ENCODE measurements around the gene FOSL1.
A peak's percentile ranks its signal among the peaks of the same experiment; 100 is the strongest.

FOSL1 gene

DNA sequence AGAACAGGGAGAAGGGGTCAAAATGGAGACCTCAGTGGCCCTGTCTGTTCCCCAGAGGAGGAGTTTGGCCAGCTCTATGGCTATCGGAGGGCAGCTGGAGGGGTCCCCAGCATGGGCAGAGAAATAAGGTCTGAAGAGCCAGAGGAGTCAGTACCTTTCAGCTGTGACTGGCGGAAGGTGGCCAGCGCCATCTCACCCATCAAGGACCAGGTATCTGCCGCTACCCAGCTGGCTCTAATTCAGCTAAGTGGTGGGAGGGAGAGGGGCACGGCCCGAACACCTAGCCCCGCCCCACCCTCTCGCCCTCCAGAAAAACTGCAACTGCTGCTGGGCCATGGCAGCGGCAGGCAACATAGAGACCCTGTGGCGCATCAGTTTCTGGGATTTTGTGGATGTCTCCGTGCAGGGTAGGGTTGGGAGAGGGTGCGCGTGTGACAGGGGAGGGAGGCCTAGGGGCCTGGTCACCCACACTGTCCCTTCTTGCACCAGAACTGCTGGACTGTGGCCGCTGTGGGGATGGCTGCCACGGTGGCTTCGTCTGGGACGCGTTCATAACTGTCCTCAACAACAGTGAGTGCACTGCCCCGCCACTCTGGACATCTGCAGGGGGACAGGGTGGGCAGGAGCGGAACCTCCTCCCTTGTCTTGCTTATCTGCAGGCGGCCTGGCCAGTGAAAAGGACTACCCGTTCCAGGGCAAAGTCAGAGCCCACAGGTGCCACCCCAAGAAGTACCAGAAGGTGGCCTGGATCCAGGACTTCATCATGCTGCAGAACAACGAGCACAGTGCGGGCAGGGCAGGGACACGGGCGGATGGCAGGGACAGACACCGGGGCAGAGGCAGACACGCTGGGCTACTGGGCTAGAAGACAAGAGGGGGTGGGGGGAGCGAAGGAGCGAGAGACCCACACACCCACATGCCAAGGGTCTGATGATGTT, 17.8 kb downstream of the FOSL1 start:
- no peak for DNase-seq (ENCODE audit: low spot score)

DNA sequence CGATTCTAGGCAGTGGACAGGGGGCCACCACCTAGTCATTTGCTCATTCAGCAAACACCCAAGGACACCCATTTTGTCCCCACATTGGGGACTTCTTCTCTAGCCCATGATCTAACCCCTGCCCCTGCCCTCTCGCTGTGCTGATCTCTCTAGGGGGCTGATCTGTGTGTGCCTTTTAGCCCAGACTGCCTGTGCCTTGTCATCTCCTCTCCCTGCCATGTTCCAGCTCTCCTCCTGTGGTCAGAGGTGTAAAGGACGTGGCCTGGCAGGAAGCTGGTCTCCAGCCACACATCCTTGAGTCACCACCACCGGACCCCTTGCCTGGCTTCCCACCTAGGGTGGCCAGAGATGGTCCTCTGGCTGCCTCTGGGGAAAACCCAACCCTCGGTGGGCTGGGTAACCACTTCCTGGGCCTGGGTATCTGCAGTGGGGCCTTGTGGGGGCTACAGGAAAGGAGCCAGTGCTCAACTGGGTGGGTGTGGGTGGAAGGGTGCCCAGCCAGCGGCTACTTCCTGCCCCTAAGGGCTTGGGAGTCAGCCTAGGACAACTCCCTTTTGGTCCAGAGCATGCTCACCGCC, 19.3 kb downstream of the FOSL1 start:
- DNase-seq (ENCODE audit: low spot score): no peak

DNA sequence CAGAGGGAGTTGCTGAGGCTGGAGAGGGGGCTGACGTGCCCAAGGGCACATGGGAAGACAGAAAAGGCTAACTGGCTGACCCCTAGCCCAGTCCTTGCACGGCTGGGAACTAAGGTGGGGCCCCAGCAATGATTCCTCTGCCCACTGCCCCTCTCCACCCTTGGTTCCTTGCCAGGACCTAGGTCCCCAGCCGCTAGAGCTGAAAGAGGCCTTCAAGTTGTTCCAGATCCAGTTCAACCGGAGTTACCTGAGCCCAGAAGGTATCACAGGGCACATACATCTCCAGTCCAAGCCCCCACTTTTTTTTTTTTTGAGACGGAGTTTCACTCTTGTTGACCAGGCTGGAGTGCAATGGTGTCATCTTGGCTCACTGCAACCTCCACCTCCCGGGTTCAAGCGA, 20.2 kb downstream of the FOSL1 start:
- DNase-seq (ENCODE audit: low spot score): no peak

DNA sequence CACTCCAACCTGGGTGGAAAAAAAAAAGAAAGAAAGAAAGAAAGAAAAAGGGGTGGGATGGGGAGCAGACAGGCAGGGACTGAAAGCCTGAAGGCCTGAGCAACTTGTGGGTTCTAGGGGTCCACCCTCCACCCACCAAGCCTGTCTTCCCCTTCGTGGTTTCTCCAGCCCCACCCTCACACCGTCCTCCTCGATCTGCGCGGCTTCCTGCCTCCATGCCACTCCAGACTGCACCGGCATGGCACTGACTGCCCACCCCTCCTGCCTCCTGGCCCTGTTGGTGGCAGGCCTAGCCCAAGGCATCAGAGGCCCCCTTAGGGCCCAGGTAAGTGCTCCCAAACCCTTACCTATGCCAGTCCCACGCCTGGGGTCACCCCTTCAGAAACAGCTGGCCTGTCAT, 20.6 kb downstream of the FOSL1 start, which contains the start of gene CTSW:
Gene CTSW, plus strand, starts transcription at position 221 of the 400 bp plus-strand sequence. Its CDS starts 18 bp downstream, at position 239.
- no peak for DNase-seq (ENCODE audit: low spot score)

DNA sequence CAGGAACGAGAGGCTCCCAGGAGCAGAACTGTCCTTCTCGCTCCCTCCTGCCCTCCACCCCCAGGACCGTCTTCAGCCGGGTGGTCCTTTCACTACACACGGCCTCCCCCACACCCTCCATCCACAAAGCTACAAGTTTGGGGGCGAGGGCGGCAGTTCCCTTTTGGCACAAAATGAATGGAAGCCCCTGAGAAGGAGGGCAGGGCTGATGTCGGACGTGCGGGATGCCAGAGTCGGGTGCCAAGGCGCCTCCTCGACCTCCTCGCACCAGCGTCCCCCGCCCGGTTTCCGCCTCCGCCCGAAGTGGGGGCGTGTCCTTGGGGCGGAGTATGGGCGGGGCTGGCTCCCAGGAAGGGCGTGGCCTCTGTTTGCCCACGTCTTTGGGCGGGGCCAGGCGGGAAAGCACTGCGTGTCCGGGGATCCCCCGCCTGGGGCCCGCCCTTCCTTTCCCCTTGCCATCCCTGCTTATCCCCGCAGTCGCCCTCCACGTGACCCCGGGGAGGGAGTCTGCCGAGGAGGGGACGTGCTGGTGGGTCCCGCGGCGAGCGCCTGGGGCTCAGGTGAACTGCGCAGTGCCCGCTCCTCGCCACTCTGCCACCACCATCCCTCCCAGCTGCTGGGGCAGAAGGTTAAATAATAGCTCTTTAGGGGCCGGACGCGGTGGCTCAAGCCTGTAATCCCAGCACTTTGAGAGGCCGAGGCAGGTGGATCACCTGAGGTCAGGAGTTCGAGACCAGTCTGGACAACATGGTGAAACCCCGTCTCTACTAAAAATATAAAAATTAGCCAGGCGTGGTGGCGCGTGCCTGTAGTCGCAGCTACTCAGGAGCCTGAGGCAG, 26.7 kb downstream of the FOSL1 start:
- peak; percentile 95 for DNase-seq (ENCODE audit: low spot score)

DNA sequence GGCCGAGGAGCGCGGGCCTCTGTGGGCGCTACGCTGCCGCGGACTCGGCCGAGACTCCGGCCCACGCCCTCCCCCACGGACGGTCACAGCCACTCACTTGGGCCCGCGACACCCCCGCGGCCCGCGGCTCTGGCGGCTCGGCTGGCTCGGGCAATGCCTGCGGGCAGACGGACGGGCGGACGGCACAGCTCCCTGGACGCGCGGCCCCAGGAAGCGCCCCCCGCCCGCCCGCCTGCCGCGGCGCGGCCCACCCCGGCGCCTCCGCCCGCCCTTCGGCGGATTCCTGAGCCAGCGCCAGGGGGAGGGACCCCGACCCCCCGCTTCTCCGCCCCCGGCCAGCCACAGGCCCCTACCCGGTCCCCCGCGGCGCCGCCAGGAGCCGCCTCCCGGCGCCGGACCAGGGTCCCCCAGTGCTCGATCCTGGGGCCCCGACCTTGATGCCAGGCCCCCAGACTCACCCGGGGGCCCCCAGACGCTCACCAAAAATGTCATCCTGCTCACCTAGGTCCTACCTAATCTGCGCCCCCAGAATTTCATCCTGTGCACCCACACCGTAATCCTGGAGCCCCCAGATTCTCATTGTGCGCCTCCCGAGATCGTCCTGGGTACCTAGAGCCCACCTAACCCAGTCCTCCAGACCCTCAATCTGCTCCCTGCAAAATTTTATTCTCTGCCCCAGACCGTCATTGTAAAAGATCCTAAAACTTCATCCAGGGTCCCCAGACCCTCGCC, 27.4 kb downstream of the FOSL1 start, which contains the start of gene EFEMP2:
Gene EFEMP2, minus strand, starts transcription at position 215 of the 732 bp plus-strand sequence. CDS start 446 bp downstream, outside the sequence.
- no peak for DNase-seq (ENCODE audit: low spot score)

DNA sequence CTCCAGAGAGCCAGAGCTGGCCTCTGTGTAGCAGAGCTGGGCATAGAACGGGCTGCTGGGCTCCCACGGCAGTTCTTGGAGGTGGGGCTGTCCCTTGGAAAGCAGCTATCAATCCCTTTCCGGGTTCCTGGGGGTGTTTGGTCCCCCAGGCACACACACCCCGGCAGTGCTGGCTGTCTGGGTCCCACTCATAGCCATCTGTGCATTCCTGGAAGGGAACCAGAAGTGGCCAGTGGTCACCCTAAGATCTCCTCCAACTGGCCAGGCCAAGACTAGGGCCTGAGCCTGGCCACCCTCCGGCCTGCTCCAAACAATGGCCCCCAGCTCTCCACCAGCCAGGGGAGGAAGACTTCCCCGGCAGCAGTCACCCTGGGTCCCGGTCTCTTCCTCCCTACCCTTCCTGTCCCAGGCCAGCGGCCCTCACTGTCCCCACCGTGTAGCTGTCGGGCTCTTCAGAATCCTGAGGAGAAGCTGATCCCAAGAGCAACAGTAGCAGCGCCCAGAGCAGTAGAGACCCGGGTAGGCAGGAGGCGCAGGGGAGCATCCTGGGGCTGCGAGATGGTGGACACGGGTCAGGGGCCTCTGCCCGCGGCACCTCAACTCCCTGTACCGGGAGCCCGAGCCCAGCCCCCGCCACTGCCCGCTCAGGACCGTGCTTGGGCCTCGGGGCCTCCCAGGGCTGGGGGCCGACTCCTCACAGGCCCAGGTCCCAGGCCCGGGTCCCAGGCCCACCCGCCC, 28.2 kb downstream of the FOSL1 start:
- DNase-seq (ENCODE audit: low spot score): peak; percentile 58

DNA sequence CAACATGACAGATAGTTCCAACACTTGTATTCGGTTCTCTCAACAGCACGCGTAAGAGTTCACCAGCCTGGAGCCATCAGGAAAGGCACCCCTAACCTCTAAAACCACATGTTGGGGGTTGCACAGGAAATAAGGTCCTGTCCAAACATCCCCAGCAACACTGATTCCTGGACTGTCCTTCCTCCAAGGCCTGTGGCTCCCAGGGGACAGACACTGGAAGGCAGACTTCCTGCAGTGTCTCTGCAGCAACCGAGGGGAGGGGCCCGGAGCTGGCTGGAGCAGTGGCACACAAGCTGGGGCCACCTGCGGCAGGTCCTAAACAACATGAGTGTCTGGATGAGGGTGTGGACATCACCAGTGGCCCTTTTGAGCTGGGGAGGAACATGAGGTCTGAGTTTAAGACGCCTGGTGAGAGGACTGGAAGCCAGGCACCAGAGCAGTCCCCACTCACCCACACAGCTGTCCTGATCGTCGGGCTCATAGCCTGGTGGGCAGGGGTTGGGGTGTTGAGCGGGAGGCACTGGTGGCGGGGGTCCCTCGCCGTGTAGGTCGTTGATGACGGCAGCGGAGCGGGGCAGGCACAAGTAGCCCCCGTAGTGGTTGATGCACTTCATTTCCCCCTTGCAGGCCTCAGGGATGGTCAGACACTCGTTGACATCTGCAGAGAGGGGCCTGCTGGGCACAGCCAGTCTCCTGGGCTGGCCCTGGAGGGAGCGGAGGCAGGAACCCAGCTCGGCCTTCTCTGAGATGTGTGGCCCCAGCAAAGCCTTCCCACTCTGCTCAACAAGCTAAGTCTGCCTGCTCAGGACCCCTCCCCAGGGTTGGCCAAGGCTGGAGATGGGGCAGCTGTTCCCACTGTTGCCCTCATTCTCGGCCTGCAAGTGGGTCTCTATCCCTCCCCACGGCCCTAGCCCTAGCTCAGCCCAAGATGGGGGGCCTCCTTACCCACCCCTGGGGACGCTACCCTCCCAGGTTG, 29.2 kb downstream of the FOSL1 start:
- peak; percentile 55 for DNase-seq (ENCODE audit: low spot score)

DNA sequence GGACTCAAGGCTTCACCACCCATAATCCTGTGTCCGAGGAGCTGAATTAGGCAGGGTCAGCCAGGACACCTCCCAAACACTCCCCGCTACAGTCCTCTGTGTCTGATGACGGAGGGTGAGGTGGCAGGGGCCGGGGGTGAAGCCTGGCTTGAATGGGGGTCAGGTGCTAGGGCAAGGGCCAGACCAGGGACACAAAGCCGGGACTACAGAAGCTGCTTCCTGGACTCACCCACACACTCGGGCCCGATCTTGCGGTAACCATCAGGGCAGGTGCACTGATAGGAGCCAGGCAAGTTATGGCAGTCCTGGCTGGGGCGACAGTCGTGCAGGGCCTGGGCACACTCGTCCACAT, 29.9 kb downstream of the FOSL1 start:
- no peak for DNase-seq (ENCODE audit: low spot score)

DNA sequence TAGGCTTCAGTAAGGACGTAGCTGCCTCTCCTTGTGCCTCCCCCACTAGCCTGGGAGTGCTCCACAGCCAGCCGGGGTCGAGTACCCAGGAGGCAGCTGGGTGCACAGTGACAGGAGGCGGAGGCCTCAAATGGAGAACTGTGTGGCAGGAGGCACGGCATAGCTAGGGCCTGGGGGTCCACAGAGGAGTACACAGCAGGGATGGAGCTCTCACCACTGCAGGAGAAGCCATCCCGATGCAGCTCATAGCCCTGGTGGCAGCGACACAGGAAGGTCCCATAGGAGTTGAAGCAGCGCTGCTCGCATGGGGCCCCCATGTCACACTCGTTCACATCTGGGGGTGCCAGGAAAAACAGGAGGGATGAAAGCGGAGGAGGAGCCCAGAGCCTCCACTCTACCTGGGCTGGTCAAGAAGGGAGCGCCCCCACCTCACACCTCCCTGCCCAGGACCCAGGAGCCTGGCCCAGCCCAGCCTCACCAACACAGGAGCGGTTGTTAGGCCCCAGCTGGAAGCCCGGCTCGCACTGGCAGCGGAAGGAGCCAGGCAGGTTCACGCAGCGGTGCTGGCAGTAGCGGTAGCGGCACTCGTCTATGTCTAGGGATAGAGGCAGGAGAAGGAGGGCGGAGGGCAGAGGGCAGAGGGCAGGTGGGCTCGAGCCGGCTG, 30.4 kb downstream of the FOSL1 start:
- no peak for DNase-seq (ENCODE audit: low spot score)

DNA sequence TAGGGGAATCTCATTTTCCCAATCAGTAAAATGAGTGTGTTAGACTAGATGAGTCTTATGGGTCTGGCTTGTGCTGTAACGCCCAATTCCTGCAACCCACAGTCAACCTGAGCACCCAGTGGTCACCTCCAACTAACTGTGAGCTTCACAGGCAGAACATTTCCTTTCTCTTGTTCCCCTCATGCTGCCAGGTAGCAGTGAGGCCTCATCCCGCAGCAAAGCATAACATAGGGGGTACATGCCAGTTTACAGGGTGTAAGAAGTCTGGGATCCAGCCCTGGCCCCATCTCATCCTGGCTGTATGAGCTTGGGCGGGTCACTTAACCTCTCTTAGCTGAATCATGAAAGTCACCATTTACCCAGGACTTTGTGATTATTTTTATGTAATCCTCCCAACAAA, 31.3 kb downstream of the FOSL1 start:
- DNase-seq (ENCODE audit: low spot score): no peak

DNA sequence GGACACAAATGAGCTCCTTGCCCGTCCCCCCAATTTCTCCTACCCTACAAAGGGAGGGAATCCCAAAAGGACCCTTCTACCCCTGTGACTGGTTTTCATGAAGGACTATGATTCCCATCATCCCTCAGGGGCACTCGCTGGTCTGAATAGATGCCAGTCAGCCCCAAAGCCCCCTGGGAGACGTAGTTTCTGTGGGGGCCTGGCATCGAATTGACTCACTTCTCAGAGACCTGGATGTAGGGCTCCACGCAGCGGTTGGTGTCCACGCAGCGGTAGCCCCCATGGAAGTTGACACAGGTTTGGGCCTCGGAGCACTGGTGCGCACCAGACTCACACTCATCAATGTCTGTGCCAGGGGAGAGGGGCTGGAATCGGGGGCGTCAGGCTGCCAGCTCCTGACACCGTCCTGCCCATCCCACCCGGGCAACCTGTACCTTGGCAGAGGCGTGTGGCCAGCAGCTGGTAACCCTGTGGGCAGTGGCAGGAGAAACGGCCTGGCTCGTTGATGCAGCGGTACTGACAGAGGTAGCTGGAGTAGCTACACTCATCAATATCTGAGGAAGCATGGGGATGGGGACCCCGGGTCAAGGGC, 32.0 kb downstream of the FOSL1 start:
- peak; percentile 54 for DNase-seq (ENCODE audit: low spot score)

DNA sequence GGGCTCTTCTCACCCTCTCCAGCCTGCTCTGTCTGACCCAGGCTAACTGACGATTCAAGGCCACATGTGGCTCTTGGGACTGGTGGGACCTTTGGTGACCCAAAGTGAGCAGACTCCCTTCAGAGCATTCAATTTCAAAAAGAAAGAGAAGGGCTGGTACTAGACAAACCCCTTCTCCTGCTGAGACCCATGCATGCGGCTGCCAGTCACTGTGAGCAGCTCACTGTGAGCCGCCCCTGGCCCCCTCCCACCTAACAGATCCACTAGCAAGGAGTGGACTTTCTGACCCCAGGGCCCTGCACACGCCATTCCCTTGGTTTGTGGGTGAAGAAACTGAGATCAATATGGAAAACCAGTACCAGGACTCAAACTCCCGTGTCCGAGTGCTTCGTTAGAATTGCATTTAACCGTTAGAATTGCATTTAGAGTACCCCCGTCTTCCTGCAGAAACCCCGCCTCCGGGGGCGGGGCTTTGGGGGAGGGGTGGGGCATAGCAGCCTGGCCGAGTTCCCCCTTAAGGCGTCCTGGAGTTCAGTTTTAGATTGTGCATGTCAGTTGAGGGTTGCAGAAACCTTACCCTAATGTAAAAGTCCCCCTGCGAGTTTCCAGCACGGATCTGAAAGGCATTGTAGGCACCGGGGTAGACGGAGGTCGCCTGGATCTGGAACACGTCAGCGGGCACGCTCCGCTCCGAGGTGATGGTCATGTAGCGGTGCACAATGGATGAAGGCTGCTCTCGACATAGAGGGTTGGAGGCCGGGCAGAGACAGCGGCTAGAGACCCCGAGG, 32.7 kb downstream of the FOSL1 start:
- DNase-seq (ENCODE audit: low spot score): no peak

DNA sequence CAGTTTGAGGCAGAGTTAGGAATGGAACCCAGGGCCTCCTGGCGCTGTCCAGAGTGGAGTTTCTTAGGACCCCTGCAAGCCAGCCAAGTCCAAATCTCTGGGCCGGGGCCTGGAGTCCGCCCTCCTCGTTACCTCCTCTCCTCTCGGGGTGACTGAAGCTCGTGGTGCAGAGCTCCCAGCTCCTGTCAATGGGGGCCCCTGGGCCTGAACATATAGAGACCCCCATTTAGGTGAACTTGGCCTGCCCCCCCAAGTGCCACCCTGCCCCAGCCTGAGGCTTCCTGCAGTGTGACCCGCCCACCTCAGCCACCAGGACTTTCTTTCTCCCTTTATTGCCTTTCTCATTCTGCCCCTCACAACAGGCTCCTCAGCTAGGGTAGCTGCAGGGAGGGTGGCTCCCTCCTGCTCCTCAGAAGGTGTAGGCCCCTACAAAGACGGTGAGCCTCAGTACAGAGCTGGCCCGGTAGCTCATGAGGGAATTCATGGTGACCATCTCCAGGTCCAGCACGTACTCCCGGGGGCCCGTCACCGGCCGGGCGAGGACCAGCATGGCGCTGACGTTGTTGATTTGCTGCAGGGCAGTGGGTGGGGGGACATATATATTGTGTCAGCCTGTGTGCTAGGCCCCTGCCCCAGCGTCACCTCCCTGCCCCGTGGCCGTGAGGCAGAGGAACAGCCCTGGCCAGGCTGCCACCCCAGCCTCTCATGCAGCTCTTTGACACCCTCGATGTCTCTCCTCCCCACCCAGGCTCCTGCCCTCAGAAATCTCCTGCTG, 33.5 kb downstream of the FOSL1 start:
- DNase-seq (ENCODE audit: low spot score): no peak

DNA sequence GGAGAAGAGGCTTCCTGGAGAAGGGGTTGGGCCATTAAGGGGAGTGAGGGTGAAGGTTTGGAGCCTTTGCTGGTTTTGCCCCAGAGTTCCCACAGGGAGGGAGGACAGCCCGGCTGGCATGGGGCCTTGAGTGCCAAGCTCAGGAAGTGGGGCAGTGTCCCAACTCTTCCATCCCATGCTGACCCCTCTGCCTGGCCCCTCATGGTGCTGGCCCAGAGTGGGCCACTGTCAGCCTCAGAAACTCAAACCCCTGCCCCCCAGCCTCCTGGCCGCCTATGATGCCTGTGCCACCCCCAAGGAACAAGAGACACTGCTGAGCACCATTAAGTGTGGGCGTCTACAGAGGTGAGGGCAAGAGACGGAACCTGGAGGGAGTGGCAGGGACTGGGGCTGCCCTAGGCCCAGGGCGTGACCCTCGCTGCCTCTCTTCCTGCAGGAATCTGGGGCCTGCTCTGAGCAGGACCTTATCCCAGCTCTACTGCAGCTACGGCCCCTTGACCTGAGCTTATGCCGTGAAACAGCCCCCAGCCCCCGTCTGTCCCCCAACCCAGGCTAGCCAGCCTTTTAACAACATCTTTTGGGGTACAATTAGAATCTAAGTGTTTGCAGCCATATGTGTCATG, 34.5 kb downstream of the FOSL1 start:
- DNase-seq (ENCODE audit: low spot score): no peak

DNA sequence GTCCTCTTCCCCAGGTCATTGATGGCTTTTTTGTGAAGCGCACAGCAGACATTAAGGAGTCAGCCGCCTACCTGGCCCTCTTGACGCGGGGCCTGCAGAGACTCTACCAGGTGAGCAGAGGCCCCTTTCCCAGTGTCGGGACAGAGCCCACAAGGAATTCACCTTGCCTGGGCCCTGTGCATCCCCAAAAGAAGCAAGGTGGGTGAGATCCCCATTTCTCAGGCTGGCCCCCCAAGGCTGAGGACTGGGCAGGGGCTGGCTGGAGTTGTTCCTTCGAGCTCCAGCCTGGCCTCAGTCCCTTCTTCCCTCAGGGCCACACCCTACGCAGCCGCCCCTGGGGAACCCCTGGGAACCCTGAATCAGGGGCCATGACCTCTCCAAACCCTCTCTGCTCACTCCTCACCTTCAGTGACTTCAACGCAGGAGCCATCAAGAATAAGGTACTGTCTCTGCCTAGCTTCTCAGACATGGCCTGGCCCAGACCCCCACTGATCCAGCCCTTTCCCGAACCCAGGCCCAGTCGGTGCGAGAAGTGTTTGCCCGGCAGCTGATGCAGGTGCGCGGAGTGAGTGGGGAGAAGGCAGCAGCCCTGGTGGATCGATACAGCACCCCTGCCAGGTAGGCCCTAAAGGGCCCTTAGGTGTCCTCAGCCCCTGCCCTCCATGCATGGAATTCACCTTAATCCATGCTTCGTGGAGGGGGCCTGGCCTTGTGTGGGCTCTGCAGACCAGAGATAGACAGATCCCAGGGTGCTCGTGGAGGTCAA, 35.3 kb downstream of the FOSL1 start:
- DNase-seq (ENCODE audit: low spot score): no peak
